ENCODE measurements around the gene PHF14. TPM values are rescaled to one million over a fixed set of nuclear protein-coding genes. Genes with fewer than 3 reads are reported as not detected.

Gene PHF14
- polyA plus RNA-seq, 2 of the 4 experiments (the other 2 are of a cell fraction): 36.7 to 48.0 TPM

- TF ChIP-seq BHLHE40 (IDR thresholded peaks at IDR 0.05; ENCODE audit: low read depth, low read length) (no peak), ATOH8 (CRISPR knock-in tag; IDR thresholded peaks at IDR 0.05; ENCODE audit: low read depth) (no peak), ZNF302 (CRISPR knock-in tag; IDR thresholded peaks at IDR 0.05) (no peak), CTCF (IDR thresholded peaks at IDR 0.05) (no peak), USF2 (IDR thresholded peaks at IDR 0.05) (no peak), PHF8 (IDR thresholded peaks at IDR 0.05; ENCODE audit: borderline replicate concordance, low read depth) (no peak), RCOR1 (IDR thresholded peaks at IDR 0.05; ENCODE audit: low read depth, low read length) (no peak), ZC3H11A (IDR thresholded peaks at IDR 0.05) (no peak), FOSL2 (IDR thresholded peaks at IDR 0.05) (no peak), FOSL2 (CRISPR knock-in tag; IDR thresholded peaks at IDR 0.05) (no peak), SREBF2 (IDR thresholded peaks at IDR 0.05) (no peak), MYC (IDR thresholded peaks at IDR 0.05; ENCODE audit: borderline replicate concordance, low read length) (no peak)
- Histone ChIP-seq H3K4me2 (no peak overlapping the region), H3K4me1 (peaks cover 6% of the 10 kb centered on the region; the same call in 1 of the 3 replicates), H3K9me3 (no peaks in the 10 kb centered on the region), H3K27ac (no peak overlapping the region), H3K4me3 (no peak overlapping the region)
- ATAC-seq (no peak), DNase-seq (ENCODE audit: low read depth in 1 of 2, low spot score in 1 of 2) (no peak), FAIRE-seq (no peak)
- ChIA-PET CTCF (interaction anchor here (4.7 kb wide), 1 partner anchor 18 kb away, joined by 23 read pairs; no protein-coding TSS in a partner anchor), POLR2A (no interaction called here)
- 83% methylated on average over 3 of the region's 3 CpGs for WGBS (ENCODE audit: missing lambda C conversion rate)
Observed at GRCh38 chr7:11194492-11194891, 220.8 kb downstream of the PHF14 start.

- CTCF ChIA-PET: interaction anchor here (1.7 to 4.7 kb wide), 2 partner anchors 13 to 16 kb away, joined by 5 to 23 read pairs; no protein-coding TSS in a partner anchor
- no peak overlapping the region for H3K27ac ChIP-seq
- 64% methylated on average over 3 of the region's 3 CpGs for WGBS (ENCODE audit: missing lambda C conversion rate)
- ATAC-seq: no peak
- H3K9me3 ChIP-seq: no peaks in the 10 kb centered on the region
- H3K4me3 ChIP-seq: no peak overlapping the region
- no peak for TF ChIP-seq HDAC2 (IDR thresholded peaks at IDR 0.05)
- no peak for TF ChIP-seq SREBF2 (IDR thresholded peaks at IDR 0.05)
- TF ChIP-seq ZNF302 (CRISPR knock-in tag; IDR thresholded peaks at IDR 0.05): no peak
- no peak for TF ChIP-seq PHF8 (IDR thresholded peaks at IDR 0.05; ENCODE audit: borderline replicate concordance, low read depth)
- no peak for TF ChIP-seq HEYL (CRISPR knock-in tag; IDR thresholded peaks at IDR 0.05)
- no peak for TF ChIP-seq NR3C1 (IDR thresholded peaks at IDR 0.05)
- TF ChIP-seq RAD21 (conservative IDR thresholded peaks at IDR 0.05 in 1 of 2, IDR thresholded peaks at IDR 0.05 in 1 of 2): no peak
- TF ChIP-seq HOXA7 (CRISPR knock-in tag; IDR thresholded peaks at IDR 0.05): no peak
- no peak for TF ChIP-seq EHF (CRISPR knock-in tag; IDR thresholded peaks at IDR 0.05)
- no peak for DNase-seq (ENCODE audit: low read depth in 1 of 2, low spot score in 1 of 2)
- peaks cover 6% of the 10 kb centered on the region; the same call in 1 of the 3 replicates for H3K4me1 ChIP-seq
- POLR2A ChIA-PET: no interaction called here
- no peak for FAIRE-seq
- H3K4me2 ChIP-seq: no peak overlapping the region
Observed at GRCh38 chr7:11195502-11195901, 221.8 kb downstream of the PHF14 start.

- FAIRE-seq (no peak), DNase-seq (ENCODE audit: low read depth in 1 of 2, low spot score in 1 of 2) (no peak), ATAC-seq (no peak)
- H3K27ac ChIP-seq: no peak overlapping the region
- WGBS (ENCODE audit: missing lambda C conversion rate): 60% methylated on average over 3 of the region's 3 CpGs
- H3K9me3 ChIP-seq: no peaks in the 10 kb centered on the region
- ChIA-PET POLR2A (no interaction called here), CTCF (interaction anchor here (0.6 to 4.7 kb wide), 3 partner anchors 13 to 22 kb away, joined by 3 to 23 read pairs (median 5); no protein-coding TSS in a partner anchor)
- no peak overlapping the region for H3K4me2 ChIP-seq
- H3K4me1 ChIP-seq: peaks cover 6% of the 10 kb centered on the region; the same call in 1 of the 3 replicates
- TF ChIP-seq CTCF (IDR thresholded peaks at IDR 0.05) (no peak), BHLHE40 (IDR thresholded peaks at IDR 0.05; ENCODE audit: low read depth, low read length) (no peak)
- H3K4me3 ChIP-seq: no peak overlapping the region
Observed at GRCh38 chr7:11196143-11196542, 222.5 kb downstream of the PHF14 start.

All from A549 (cell line).